Measurements from ENCODE around the gene MDM2.

GRCh38 chr12:68789144-68789878 lies 18.7 kb upstream of the MDM2 start:
- TF ChIP-seq FOXM1 (IDR thresholded peaks at IDR 0.05; ENCODE audit: borderline replicate concordance, low read depth) (no peak), EP300 (IDR thresholded peaks at IDR 0.05; ENCODE audit: borderline replicate concordance) (no peak), CREB1 (IDR thresholded peaks at IDR 0.05; ENCODE audit: low read depth) (no peak), REST (IDR thresholded peaks at IDR 0.05; ENCODE audit: low read depth) (no peak), RAD21 (IDR thresholded peaks at IDR 0.05; ENCODE audit: low read depth) (no peak), EGR1 (IDR thresholded peaks at IDR 0.05) (no peak)
